Ascending aorta (tissue), 2 donors: Measurements from ENCODE around the gene IL24. TPM values are rescaled to one million over a fixed set of nuclear protein-coding genes. Genes with fewer than 3 reads are reported as not detected.
A peak's percentile ranks its signal among the peaks of the same experiment; 100 is the strongest.

Source experiments
- DNase-seq, 2 donors: peaks; one replicate each; pipeline ENCODE4 v3.0.0-alpha.2; 2019; ENCODE audit warnings: low spot score in 2 of 2
- H3K27ac ChIP-seq, 2 donors: fragments of 200-600 bp; sonication (generic); one replicate each; pipeline ENCODE4 v1.5.1; 2016 to 2017; ENCODE audit warnings: mild to moderate bottlenecking in 1 of 2
- H3K27me3 ChIP-seq: fragments of 200-600 bp; sonication (generic); one replicate; pipeline ENCODE4 v1.5.1; 2017
- H3K36me3 ChIP-seq, 2 donors: fragments of 200-600 bp; sonication (generic); one replicate each; pipeline ENCODE4 v1.5.1; 2016
- H3K4me1 ChIP-seq, 2 donors: fragments of 200-600 bp; sonication (generic); one replicate each; pipeline ENCODE4 v1.5.1; 2016 to 2017; ENCODE audit warnings: mild to moderate bottlenecking in 1 of 2
- H3K4me3 ChIP-seq, 2 donors: fragments of 200-600 bp; sonication (generic); one replicate each; pipeline ENCODE4 v1.5.1; 2016 to 2017; ENCODE audit warnings: mild to moderate bottlenecking in 1 of 2
- H3K9me3 ChIP-seq, 2 donors: fragments of 200-600 bp; sonication (generic); one replicate each; pipeline ENCODE4 v1.5.1; 2016
- CTCF ChIP-seq, 3 experiments: fragments of 200-600 bp in 2 of 3; fragments of 450-650 bp in 1 of 3; sonication (generic) in 2 of 3; IDR thresholded peaks; one replicate each; pipeline ENCODE4 v1.5.1; 2016 to 2019; ENCODE audit warnings: antibody characterized with exemption in 3 of 3, mild to moderate bottlenecking in 1 of 3, moderate library complexity in 1 of 3
- intact Hi-C: fragments of 100-400 bp; cut with DNase I; formaldehyde crosslinking; loops from one replicate; pipeline ENCODE4 v1.15.1; 2023
- total RNA-seq: library from RNA; depleted of rRNA; stranded (reverse); fragments of >200 nt; gene quantifications from one replicate; pipeline ENCODE4 v1.1.0, GENCODE V29; 2016

Gene IL24
- total RNA-seq, 1 donor from 2014 or later, result not detected

GRCh38 chr1:206909883-206910318 lies 12.7 kb downstream of the IL24 start:
- H3K9me3 ChIP-seq, result no peaks in the 10 kb centered on the region
- no peak for TF ChIP-seq CTCF (IDR thresholded peaks at IDR 0.05)
- peak overlapping the region; percentile 55 to 65 for H3K4me3 ChIP-seq
- no peak for DNase-seq
- peaks cover 0 to 10% of the 10 kb centered on the region in 2 donors for H3K4me1 ChIP-seq
- peaks cover 10% of the 10 kb centered on the region for H3K27me3 ChIP-seq
- no peak overlapping the region for H3K27ac ChIP-seq
- intact Hi-C loops, result loop anchor here (5.0 to 10.0 kb wide), 5 partner anchors 145 to 433 kb away; partner anchors contain the start of genes EIF2D, PFKFB2 and YOD1
- no peaks in the 10 kb centered on the region for H3K36me3 ChIP-seq

- Histone ChIP-seq H3K36me3 (no peaks in the 10 kb centered on the region), H3K27me3 (peaks cover 10% of the 10 kb centered on the region), H3K4me1 (peaks cover 0 to 10% of the 10 kb centered on the region in 2 donors), H3K9me3 (no peaks in the 10 kb centered on the region), H3K4me3 (no peak overlapping the region), H3K27ac (no peak overlapping the region)
- DNase-seq, result no peak
- intact Hi-C loops, result loop anchor here (5.0 to 10.0 kb wide), 5 partner anchors 144 to 434 kb away; partner anchors contain the start of genes EIF2D, PFKFB2 and YOD1
- peak; percentile 60 to 80 (median 66) for TF ChIP-seq CTCF (IDR thresholded peaks at IDR 0.05)
Measured at GRCh38 chr1:206911064-206911663, 13.9 kb downstream of the IL24 start.

GRCh38 chr1:206912445-206913095 lies 15.3 kb downstream of the IL24 start:
- Histone ChIP-seq H3K27me3 (peaks cover 10% of the 10 kb centered on the region), H3K4me3 (no peak overlapping the region), H3K9me3 (no peaks in the 10 kb centered on the region), H3K27ac (no peak overlapping the region), H3K36me3 (no peaks in the 10 kb centered on the region), H3K4me1 (peaks cover 0 to 10% of the 10 kb centered on the region in 2 donors)
- intact Hi-C loops, result loop anchor here (1.0 to 10.0 kb wide), 6 partner anchors 142 to 435 kb away; partner anchors contain the start of genes DYRK3, EIF2D, PFKFB2 and YOD1
- DNase-seq, result peak in 1 of 2 donors; percentile 79
- TF ChIP-seq CTCF (IDR thresholded peaks at IDR 0.05), result peak; percentile 72 to 82 (median 78)

GRCh38 chr1:206913766-206914537 lies 16.7 kb downstream of the IL24 start:
- H3K4me3 ChIP-seq, result no peak overlapping the region
- peaks cover 0 to 10% of the 10 kb centered on the region in 2 donors for H3K4me1 ChIP-seq
- DNase-seq, result no peak
- no peaks in the 10 kb centered on the region for H3K36me3 ChIP-seq
- no peak for TF ChIP-seq CTCF (IDR thresholded peaks at IDR 0.05)
- H3K9me3 ChIP-seq, result no peaks in the 10 kb centered on the region
- peaks cover 10% of the 10 kb centered on the region for H3K27me3 ChIP-seq
- no peak overlapping the region for H3K27ac ChIP-seq
- intact Hi-C loops, result loop anchor here (5.0 to 10.0 kb wide), 5 partner anchors 141 to 437 kb away; partner anchors contain the start of genes EIF2D, PFKFB2 and YOD1

GRCh38 chr1:206915030-206915735 lies 17.9 kb downstream of the IL24 start:
- H3K36me3 ChIP-seq, result no peaks in the 10 kb centered on the region
- intact Hi-C loops, result loop anchor here (10.0 kb wide), 1 partner anchor 140 kb away; the partner anchor contains the start of genes PFKFB2 and YOD1
- no peak overlapping the region for H3K27ac ChIP-seq
- TF ChIP-seq CTCF (IDR thresholded peaks at IDR 0.05), result no peak
- no peak for DNase-seq
- no peaks in the 10 kb centered on the region for H3K9me3 ChIP-seq
- H3K4me1 ChIP-seq, result no peaks in the 10 kb centered on the region
- no peak overlapping the region for H3K4me3 ChIP-seq
- H3K27me3 ChIP-seq, result peaks cover 2% of the 10 kb centered on the region
